ENCODE data around the gene IFITM5. TPM values are rescaled to one million over a fixed set of nuclear protein-coding genes. Genes with fewer than 3 reads are reported as not detected.

Gene IFITM5
- total and polyA plus RNA-seq, 2 of the 8 experiments (the other 6 are each of a cell fraction or from before 2014, with no cell fraction given) = not detected

- H3K56ac ChIP-seq (replicated peaks; ENCODE audit: insufficient read length, low read depth, low read length) = peak overlapping the region; percentile 53
- H4K5ac ChIP-seq (ENCODE audit: insufficient read length, low read depth, low read length) = no peak overlapping the region
- H4K8ac ChIP-seq (ENCODE audit: extremely low read depth, insufficient read depth, low read length) = peak overlapping the region; percentile 86
- H4K91ac ChIP-seq (replicated peaks; ENCODE audit: insufficient read length, low read length) = peak overlapping the region; percentile 32
- peak overlapping the region; percentile 28 for H2BK120ac ChIP-seq (replicated peaks; ENCODE audit: low read depth, low read length)
- no peak overlapping the region for H2AFZ ChIP-seq (ENCODE audit: low read length)
- H3K9ac ChIP-seq (replicated peaks in 1 of 4; ENCODE audit: extremely low read depth in 1 of 4, low read depth in 3 of 4, low read length in 3 of 4) = 0 out of 7 replicates have a peak overlapping the region, but pooled peaks of 1 of the 4 experiments have one; percentile 20
- H3K14ac ChIP-seq (ENCODE audit: insufficient read length) = peak overlapping the region; percentile 40
- no peak overlapping the region; the same call in 1 of the 2 replicates for H2BK15ac ChIP-seq (ENCODE audit: low read length)
- peaks cover 18% of the 10 kb centered on the region; the same call in 1 of the 2 replicates for H3K23me2 ChIP-seq (ENCODE audit: low read depth, low read length)
- peak overlapping the region; percentile 24; the same call in 1 of the 2 replicates for H2BK5ac ChIP-seq (ENCODE audit: low read depth, low read length)
- no peaks in the 10 kb centered on the region for H3K79me1 ChIP-seq (ENCODE audit: low read depth, low read length)
- peaks cover 0 to 4% (median 0%) of the 10 kb centered on the region in 4 experiments; a peak in 1 of 8 replicates for H3K36me3 ChIP-seq (ENCODE audit: control insufficient read depth in 2 of 4, insufficient read depth in 4 of 4, low read length in 3 of 4)
- H3K4ac ChIP-seq (replicated peaks; ENCODE audit: insufficient read length, low read depth, low read length) = peak overlapping the region; percentile 38
- H3K23ac ChIP-seq (ENCODE audit: insufficient read length) = no peak overlapping the region
- peaks cover 9 to 47% (median 36%) of the 10 kb centered on the region in 4 experiments for H3K4me1 ChIP-seq (replicated peaks in 1 of 4; ENCODE audit: control insufficient read depth in 3 of 4, insufficient read depth in 4 of 4, low read length in 3 of 4)
- POLR2A ChIA-PET (ENCODE audit: partially characterized antibody) = interaction anchor here (0.6 to 4.0 kb wide), 18 partner anchors 11 to 119 kb away, joined by 3 to 33 read pairs (median 4); partner anchors contain the start of gene IFITM2
- H2BK12ac ChIP-seq (ENCODE audit: low read depth, low read length) = peak overlapping the region; percentile 50; the same call in 1 of the 2 replicates
- no peaks in the 10 kb centered on the region for H3K27me3 ChIP-seq (replicated peaks in 1 of 4; ENCODE audit: control insufficient read depth in 3 of 4, extremely low read depth in 1 of 4, insufficient read depth in 3 of 4, low read length in 3 of 4)
- H3K18ac ChIP-seq (ENCODE audit: extremely low read depth, low read length) = peak overlapping the region; percentile 51
- H2BK20ac ChIP-seq (ENCODE audit: low read length) = no peak overlapping the region
- H3K9me3 ChIP-seq (ENCODE audit: insufficient read depth in 2 of 2, low read depth in 1 of 2, low read length in 1 of 2) = no peaks in the 10 kb centered on the region
- 33% methylated on average over 63 of the region's 64 CpGs; no CpG with 5 or more reads in 1 of the 2 experiments for WGBS, 2 experiments (ENCODE audit: extremely low coverage in 1 of 2, insufficient coverage in 1 of 2, insufficient read length in 1 of 2, insufficient replicate concordance in 2 of 2, low coverage in 1 of 2, low lambda C conversion rate in 2 of 2, missing lambda C conversion rate in 1 of 2)
- peaks cover 0 to 5% of the 10 kb centered on the region in 2 experiments for H4K20me1 ChIP-seq (replicated peaks in 1 of 2; ENCODE audit: control insufficient read depth in 1 of 2, insufficient read depth in 2 of 2, low read length in 2 of 2)
- CTCF ChIA-PET (ENCODE audit: partially characterized antibody) = interaction anchor here (0.7 to 4.2 kb wide), 20 partner anchors 9 to 78 kb away, joined by 3 to 33 read pairs (median 5); partner anchors contain the start of genes IFITM2 and IFITM5
- no peak overlapping the region for H3K27ac ChIP-seq (ENCODE audit: low read depth, low read length)
- peak in 1 of 2 experiments; percentile 64 for DNase-seq (ENCODE audit: low read depth in 1 of 2, low spot score in 2 of 2)
- peak overlapping the region; percentile 75 to 89 for H3K4me2 ChIP-seq (ENCODE audit: insufficient read depth in 1 of 2, low read depth in 2 of 2, low read length in 2 of 2)
- peaks cover 0 to 21% of the 10 kb centered on the region in 2 experiments; a peak in 2 of 4 replicates for H3K79me2 ChIP-seq (ENCODE audit: control insufficient read depth in 1 of 2, insufficient read depth in 2 of 2, low read length in 2 of 2)
- no peak overlapping the region for H2AK5ac ChIP-seq (ENCODE audit: low read depth, low read length)
- peak overlapping the region; percentile 59 to 94 (median 76); a peak in 7 of 8 replicates for H3K4me3 ChIP-seq (ENCODE audit: extremely low read depth in 1 of 4, insufficient read depth in 2 of 4, low read depth in 3 of 4, low read length in 4 of 4)
- no peak for FAIRE-seq
- TF ChIP-seq, protein P1, sequence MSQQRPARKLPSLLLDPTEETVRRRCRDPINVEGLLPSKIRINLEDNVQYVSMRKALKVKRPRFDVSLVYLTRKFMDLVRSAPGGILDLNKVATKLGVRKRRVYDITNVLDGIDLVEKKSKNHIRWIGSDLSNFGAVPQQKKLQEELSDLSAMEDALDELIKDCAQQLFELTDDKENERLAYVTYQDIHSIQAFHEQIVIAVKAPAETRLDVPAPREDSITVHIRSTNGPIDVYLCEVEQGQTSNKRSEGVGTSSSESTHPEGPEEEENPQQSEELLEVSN (IDR thresholded peaks at IDR 0.05) = peak; percentile 72
- TF ChIP-seq TBP (IDR thresholded peaks at IDR 0.05; ENCODE audit: low read depth, low read length) (no peak), TAF1 (IDR thresholded peaks at IDR 0.05; ENCODE audit: low read depth, low read length) (no peak), SP2 (IDR thresholded peaks at IDR 0.05; ENCODE audit: low read length) (no peak), CEBPB (IDR thresholded peaks at IDR 0.05; ENCODE audit: low read depth, low read length) (no peak), TEAD4 (IDR thresholded peaks at IDR 0.05; ENCODE audit: low read depth, low read length) (no peak), EP300 (IDR thresholded peaks at IDR 0.05; ENCODE audit: borderline replicate concordance in 1 of 2, low read depth in 2 of 2, low read length in 2 of 2) (no peak)
- TF ChIP-seq, protein P2, sequence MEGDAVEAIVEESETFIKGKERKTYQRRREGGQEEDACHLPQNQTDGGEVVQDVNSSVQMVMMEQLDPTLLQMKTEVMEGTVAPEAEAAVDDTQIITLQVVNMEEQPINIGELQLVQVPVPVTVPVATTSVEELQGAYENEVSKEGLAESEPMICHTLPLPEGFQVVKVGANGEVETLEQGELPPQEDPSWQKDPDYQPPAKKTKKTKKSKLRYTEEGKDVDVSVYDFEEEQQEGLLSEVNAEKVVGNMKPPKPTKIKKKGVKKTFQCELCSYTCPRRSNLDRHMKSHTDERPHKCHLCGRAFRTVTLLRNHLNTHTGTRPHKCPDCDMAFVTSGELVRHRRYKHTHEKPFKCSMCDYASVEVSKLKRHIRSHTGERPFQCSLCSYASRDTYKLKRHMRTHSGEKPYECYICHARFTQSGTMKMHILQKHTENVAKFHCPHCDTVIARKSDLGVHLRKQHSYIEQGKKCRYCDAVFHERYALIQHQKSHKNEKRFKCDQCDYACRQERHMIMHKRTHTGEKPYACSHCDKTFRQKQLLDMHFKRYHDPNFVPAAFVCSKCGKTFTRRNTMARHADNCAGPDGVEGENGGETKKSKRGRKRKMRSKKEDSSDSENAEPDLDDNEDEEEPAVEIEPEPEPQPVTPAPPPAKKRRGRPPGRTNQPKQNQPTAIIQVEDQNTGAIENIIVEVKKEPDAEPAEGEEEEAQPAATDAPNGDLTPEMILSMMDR (IDR thresholded peaks at IDR 0.05; ENCODE audit: control extremely low read depth in 1 of 3, insufficient read depth in 1 of 3, low read depth in 1 of 3, low read length in 3 of 3) = no peak
Observed at GRCh38 chr11:316031-316701, 16.8 kb upstream of the IFITM5 start.
